IPS DF 4.7 (cell line): ENCODE measurements around the gene PIPOX.

Experiments
- DNase-seq: peaks from one replicate; pipeline ENCODE4 v3.0.0-alpha.2; 2013; ENCODE audit warnings: low spot score; ENCODE audit errors: extremely low read depth

PIPOX gene

DNA sequence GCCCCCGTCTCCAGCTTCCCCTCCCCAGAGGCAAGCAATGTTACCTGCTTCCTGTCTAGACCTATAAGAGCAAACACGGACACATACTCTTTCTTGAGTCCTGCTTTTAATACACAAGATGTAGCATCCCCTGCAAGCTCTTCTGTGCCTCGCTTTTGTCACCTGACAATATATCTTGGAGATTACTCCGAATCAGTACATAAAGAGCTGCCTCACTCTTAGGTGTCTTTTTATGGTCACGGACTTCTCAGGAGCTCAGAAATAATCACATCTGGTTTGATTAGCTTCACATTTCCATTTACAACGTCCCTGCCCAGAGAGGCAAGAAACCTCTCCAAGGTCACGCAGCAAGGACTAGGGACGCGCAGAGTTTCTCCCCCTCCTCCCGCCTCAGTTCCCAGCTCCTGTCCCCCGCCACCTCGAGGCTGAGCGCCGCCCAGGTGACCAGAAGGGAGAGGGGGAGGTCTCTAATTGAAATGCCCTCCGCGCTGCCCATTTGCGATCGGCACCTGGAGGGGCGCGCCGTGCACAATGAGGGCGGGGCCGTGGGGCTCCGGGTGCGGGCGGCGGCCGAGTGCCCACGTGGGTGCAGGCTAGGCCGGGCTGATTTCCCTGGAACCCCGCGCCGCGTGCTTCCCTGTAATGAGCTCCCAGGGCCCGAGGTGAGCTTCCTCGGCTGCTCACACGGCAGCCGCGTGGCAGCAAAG, 23.3 kb upstream of the PIPOX start:
- DNase-seq: no peak

DNA sequence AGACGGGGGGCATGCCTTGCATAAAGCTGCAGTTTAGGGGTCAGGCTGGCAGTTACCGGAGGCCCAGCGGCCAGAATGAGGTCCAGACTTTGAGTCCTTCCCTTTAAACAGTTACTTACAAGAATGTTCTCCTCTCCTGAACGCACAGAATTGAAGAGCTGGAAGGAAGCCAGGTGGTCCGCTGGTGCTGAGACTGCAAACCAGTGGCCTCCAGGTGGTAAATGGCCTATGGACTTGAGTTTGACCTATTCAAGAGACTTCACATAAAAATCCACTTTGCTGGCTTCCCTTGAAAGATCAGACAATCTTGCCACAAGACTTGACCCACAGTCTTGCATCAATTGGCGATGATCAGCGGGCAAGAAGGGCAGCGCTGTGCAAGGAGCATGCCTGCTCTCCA, 22.4 kb upstream of the PIPOX start:
- DNase-seq: no peak

DNA sequence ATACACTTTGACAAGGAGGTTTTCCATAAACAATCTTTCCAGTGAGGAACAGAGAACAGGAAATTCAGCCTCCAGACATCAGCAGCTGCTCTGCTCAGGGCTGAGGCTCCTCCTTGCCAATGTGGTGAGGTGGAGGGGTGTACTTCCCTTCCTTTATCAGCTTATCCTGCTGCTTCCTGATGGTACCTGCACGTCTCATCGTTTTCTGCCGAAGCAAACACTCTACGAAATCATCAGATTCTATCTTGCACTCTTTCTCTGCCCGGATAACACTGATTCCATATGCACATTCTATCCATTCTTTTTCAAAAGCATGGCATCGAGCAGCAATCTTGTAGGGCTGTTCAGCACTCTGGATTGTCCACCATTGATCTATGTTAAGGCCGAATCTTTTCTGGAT, 21.7 kb upstream of the PIPOX start:
- DNase-seq: no peak

DNA sequence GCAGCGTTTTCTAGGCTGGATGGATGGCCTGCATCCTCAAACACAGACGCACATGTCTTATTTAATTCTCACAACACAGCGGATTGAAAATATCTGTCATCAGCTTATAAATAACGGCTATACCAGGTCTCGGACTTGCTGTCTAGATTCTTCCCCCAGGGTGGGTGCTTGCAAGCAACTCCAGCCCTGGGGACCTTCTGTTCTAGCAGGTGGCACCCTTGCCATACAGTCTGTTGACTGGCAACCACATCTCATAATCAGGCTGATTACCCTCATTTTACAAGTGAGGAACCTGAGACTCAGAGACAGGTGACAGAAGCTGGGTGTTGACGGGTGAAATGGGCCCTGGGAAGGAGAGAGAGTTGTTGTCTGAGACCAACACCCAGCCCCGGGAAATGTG, 20.9 kb upstream of the PIPOX start:
- no peak for DNase-seq

DNA sequence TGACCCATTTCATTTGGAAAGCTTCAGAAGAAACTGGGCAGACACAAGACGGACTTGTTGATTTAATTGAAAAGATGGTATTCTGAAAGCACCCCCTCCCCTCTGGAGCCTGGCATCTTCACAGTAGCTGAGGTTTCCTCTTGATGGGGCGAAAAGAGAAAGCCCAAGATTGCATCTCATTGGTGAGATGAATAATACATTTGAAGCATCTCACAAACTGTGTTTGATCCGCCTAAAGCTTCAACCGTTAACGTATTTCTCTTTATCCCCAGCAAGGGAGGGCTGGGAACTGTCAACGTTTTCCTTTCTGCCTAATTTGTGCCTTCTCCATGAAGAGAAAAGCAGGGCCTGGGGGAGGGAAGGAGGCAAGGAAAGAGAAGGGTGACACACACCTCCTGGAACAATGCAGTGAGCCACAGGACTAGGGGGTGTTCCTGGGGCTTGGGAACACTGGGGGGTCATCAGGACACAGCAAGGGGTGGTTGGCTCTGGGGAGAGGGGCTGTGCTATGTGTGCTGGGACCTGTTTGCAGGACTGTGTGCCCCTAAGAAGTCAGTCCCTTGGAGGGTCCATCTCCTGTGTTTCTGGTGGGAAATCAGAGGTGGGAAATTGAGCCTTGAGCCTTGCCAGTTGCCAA, 18.5 kb upstream of the PIPOX start:
- no peak for DNase-seq

DNA sequence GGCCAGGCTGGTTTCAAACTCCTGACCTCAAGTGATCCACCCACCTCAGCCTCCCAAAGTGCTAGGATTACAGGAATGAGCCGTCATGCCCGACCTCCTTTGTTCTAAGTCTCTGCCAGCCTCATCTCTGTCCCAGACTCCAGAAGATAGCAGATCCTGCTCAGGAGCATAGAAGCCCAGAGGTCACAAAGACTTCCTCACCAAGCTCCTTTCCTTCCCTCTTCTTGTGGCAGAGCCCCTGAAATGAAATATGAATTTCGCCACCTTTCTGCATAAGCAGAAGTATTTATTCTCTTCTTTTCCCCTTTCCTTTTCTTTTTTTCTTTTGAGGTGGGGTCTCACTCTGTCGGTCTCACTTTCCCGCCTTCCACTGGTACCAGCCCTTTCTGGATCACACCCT, 11.5 kb upstream of the PIPOX start:
- no peak for DNase-seq

DNA sequence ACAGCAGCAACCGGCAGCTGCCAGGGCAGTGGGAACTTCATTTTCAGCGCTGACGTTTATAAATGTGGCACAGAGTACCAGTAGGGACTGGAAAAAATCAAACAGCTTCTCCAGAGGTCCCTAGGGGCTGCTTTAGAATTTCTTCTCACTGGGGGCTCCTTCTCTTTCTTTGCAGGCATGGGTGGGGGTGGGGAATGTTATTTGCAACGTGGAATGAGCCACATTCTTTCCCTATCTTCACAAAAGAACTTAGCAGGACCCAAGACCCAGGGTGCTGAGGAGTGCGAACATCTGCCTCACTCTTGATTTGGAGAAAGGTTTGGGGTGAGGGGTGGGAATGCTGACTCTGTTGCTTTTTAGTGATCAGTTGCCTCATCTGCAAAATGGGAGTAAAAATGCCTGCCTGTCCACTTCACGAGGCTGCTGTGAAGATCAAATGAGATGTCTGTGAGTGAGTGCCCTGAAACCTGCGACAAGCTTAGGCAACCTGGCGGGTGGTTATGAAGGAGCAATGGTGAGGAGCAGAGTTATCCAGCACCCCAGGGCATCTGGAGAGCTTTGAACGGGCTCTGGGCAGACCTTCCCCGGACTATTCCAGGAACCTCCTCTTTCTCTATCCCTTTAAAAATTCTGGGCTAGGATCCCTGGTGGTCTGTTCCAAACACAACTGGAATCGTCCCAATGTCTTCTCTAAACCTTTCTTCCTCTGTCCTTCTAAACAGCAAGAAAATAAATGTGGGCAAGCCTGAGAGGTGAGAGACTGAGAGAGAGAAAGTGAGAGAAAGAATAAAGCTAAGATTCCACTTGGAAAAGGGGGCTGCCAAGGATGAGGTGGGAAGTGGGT, 10.7 kb upstream of the PIPOX start:
- DNase-seq: no peak

DNA sequence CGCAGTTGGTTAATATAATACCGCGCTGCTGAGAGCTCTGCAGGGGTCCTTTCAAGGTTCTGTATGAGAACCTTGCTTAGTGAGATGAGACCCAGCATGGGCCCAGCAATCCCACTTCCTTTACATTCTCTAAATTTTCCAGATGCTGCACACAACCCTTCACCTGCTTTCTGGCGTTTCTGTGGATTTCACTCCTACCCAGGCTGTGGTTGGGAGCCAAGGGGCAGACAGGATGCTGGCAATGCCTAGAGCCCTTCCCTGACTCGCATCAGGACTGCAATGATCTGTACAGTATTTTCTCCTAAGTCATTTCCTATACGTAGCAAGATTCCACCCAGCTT, 10.1 kb upstream of the PIPOX start:
- DNase-seq: no peak

DNA sequence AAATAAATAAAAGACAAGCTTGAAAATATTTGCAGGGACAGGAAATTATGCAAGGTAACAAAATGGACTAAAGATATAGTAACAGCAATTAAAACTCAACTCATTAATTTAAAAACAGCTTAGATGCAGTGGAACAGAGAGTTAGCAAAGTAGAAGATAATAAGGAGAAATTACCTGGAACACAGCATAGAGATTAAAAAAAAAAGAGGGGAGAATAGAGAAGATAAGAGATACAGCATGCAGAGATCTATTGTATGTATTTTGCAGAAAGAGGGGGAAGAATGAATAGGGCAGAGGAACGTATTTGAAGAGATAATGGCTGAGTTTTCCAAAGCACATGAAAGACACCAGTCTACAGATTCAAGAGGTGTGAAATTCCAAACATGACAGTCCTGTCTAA, 8.4 kb upstream of the PIPOX start:
- no peak for DNase-seq

DNA sequence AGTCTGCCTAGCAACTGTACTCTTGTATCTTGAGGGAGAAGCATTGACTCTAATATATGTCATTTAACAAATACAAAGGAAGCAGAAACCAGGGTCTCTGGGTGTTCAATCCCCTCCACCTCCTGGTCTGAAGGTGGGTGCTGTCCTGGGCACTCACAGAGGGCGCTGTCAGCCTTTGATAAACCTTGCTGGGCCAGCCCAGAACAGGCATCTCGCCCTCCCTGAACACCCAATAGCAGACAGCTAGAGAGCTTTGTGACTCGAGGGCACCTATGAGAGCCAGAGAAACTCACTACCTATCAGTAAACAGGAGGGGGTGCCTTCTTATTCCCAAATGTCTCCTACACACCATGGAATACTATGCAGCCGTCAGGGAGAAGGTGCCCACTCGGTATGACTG, 6.4 kb upstream of the PIPOX start:
- DNase-seq: no peak

DNA sequence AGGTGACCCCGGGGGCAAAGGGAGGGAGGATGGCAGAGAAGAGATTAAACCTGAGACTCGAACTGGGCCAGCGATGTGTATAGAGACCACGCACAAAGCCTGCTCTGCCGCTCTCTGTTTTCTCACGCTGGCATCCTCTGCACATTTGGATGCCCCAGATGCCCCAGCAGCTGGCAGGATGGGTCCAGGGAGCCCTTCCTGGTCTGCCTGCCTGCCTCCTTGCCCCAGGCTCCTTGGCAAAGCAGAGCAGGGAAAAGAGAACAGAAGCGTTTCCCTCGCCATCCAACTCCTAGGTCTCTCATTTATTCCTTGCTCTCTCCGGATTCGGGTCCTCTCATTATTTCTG, 5.2 kb upstream of the PIPOX start:
- DNase-seq: no peak

DNA sequence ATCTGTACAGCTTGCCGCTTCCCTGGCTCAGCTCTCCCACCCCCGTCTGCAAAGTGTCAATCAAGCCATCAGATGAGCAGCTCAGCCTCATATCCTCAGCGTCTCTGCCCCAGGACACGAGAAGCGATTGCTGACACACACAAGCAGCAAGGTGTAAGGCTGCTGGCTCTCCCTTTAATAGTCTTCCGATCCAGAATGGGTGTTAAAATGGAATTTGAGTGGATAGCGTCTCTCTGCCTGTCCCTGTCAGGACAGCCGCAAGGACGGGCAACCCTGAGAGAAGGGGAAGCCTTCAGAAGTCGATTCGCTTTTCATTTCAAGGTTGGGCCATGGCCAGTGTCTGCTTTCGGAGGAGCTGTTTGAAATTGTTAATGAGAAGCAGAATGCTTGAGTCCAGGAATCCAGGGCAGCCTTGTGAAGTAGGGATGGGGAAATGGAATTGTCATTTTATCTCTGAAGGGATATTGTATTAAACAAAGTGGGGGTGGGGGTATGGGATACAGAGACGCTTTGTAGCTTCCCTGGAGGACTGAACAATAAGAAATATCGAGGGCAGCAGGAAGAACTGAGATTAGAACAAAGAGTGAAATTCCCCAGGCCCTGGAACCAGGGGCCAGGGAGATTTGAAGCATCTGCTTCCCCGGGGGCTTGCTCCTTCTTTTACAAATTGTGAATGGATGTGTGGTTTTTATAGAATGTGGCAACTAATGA, 4.7 kb upstream of the PIPOX start:
- DNase-seq: no peak

DNA sequence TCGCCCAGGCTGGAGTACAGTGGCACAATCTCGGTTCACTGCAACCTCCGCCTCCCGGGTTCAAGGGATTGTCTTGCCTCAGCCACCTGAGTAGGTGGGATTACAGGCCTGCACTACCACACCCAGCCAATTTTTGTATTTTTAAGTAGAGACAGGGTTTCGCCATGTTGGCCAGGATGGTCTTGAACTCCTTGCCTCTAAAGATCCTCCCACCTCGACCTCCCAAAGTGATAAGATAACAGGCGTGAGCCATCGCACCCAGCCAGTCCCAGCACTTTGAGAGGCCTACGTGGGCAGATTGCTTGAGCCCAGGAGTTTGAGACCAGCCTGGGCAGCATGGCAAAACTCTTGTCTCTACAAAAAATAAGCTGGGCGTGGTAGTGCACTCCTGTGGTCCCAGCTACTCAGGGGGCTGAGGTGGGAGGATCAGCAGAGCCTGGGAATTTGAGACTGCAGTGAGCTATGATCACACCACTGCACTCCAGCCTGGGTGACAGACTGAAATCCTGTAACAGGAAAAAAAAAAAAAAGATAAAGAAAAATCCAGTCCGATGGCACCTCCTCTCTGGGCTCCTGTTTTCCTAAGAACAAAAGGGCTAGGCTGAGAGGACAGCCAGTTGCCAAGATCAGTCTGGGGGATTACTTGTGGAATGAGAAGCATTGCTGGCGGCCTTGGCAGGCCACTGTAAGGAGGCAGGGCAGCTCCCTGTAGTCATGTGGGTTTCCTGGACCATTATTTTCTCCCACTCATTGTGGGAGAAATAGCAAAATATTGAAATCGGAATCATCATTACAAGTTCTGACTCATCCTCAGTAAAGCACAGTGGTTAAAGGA, 3.0 kb upstream of the PIPOX start:
- no peak for DNase-seq

DNA sequence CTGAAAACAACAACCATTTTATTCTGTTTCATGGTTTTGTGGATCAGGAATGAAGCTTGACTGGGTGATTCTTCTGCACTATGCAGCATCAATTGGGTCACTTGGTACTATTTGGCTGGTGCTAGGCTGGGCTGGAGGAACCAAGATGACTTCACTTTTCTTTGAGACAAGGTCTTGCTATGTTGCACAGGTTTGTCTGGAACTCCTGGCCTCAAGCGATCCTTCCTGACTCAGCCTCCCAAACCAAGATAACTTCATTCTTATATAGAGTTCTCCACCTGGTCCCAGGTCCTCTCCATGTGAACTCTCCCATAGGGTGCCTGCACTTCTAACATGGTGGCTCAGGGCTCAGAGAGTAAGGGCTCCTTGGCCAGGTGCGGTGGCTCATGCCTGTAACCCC, 1.9 kb upstream of the PIPOX start:
- DNase-seq: no peak

DNA sequence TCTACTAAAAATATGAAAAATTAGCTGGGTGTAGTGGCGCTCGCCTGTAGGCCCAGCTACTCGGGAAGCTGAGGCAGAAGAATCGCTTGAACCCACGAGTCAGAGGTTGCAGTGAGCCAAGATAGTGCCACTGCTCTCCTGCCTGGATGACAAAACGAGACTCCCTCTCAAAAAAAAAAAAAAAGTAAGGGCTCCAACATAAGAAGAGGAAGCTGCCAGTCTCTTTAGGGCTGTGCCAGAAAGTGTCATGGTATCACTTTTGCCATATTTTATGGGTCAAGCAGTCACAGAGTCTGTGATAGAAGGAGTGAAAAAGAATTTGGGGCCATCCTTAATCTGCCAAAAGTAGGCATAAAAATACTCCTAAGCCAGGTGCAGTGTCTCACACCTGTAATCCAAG, 1.4 kb upstream of the PIPOX start:
- DNase-seq: no peak

DNA sequence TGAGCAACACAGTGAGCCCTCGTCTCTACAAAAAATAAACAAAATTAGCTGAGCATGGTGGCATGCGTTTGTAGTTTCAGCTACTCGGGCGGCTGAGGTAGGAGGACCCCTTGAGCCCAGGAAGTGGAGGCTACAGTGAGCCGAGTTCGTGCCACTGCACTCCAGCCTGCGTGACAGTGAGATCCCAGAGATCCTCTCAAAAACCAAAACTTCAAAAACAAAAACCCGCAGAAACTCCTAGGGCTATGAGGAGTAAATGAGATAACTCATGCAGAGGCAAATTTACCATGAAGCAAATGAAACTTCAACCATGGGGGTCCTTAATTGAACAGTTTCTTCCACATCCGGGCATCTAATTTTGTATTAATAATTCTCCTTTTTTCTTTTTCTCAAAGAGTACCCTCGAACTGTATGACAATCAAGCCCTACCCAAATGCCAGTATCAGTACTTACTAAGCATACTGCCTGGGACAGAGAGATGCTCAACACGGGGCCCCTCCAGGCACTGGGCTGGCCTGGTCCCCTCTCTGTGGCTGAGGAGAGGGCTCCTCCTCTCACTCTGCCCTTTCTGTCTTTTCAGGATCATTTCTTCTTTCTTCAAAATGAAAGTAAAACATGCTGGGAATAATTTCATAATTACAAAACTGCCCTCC, 789 bp upstream of the PIPOX start:
- DNase-seq: no peak

DNA sequence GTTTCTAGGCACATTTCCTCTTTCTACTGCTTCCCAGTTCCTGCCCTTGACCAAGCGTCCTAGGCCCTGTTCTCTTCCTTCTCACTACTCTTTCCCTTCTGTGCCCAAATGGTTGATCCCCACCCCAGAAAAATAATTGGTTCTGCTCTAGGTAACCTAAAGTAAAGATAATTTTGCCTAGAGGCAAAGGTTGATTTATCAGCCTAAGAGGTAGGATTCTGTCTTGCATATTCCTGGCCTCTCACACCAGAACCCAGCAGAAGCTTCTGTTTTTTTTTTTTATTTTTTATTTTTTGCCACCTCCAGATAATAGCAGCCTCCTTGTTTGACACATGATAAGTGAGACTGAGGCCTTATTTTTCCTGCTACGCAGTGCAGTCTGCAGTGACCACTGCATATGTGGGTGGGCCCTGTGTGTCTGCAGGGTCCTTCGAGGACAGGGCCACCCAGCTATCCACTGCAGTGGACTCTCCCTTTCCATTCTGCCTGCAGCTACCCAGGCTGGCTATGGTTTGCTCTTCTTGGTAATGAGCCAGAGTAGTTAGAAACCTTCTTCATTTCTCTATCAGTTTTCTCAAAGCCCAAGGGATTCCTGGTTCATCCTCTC, 701 bp downstream of the PIPOX start:
- no peak for DNase-seq

DNA sequence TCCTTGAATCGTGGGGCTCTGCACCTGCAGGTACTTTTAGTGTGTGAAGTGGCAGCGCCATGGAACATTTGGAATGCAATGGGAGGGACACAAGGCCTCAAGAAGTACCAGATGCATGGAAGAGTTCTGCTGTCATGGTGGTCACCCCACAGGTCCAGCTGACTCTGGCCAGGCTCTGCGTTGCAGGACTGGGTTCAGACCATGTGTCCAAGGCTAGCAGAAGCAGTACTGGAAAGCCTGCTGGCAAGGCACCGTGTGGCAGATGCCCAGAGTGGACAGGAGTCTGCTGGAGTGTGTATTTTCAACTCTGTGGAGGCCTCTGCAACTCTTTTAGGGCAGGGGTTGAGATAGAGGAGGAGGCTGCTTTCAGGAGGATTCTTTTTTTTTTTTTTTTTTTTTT, 2.1 kb downstream of the PIPOX start:
- no peak for DNase-seq

DNA sequence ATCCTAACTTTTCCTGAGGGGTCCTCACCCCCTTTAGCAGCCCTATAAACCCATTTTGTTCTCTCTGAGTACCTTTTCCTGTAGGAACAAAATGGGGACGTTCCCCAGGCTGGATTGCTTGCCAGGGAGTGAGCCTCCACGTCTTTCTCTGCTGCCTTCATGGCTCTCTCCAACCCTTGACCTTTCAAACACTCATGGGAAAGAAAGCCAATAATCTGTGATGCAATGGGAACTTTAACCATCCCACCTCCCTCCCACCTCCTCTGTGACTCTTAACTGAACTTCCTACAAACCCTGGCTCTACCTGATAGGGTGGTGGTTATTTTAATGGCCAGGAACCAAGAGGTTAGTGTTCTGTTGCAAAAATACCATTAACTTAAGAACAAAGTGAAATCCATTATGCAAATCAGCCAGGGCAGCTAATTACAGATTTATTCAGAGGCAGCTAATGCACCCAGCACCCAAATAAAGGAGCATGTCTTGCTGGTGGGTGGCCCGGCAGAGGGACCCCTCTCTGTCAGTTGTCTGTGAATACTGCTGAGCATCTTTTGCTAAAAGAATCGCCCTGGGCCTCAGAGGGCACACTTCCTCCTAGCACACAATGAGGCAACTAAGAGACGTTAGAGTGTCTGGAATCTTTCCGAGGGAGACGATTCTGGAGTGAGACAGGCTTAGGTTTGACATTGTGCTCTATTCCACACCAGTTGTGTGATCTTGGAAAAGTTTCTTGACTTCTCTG, 3.0 kb downstream of the PIPOX start:
- no peak for DNase-seq

DNA sequence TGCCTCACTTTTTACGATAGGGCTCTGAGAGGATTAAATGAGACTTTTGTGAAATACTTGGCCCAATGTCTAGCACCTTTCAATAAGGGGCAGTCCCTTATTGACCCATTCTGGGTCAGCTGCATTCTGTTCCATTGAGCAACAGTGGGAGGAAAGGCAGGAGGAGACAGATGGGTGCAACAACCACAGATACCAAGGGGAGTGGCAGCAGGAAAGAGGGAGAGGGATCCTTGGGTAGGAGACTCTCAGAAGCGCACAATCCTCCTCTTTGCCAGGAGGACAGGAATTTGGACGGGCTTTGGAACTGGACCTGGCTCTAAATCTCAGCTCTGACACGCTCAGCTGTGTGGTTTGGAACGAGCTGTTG, 3.5 kb downstream of the PIPOX start:
- no peak for DNase-seq
